ENCODE results near the gene RASGRF2.

RASGRF2 gene

DNA sequence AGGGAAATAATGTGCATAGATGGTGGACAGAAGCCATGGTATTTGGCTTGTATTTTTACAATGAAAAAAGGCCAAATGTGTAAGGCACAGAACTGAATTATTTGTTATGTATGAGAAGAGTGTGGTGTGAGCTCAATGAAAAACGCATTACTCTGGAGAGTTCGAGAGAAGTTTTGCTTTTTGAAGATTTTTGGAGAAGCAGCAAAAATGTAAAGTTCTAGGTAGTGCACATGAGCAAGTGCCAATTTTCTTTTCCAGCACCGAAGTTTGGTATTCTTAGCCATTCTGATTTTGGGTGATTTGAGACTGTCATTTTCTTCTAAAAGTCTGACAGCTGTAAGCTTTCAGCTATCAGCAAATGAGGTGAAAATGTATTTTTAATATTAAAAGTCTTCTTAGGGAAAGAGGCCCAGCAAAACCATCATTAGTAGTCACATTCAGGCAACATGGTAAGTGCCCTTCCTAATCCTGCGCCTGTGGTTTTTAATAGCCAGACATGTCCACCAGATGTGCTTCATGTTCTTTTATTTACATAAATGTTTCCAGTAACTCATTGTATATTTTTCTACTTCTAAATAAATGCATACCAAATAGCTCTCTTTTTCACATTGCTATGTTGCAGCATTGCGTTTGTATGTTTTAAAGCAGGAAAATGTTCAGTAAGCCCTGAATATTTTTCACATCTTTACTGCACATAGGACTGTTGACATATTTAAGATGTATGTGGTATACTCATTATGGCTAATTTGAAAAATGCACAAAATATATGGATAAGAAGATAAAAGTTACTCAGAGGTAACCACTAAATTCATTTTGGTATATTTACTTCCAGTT is 50.4 kb downstream of the RASGRF2 start:
- no peak overlapping the region for H3K4me2 ChIP-seq (ENCODE audit: low read depth, low read length, poor library complexity, severe bottlenecking)
- H3K9me3 ChIP-seq (ENCODE audit: insufficient read depth, low read depth, low read length), result no peaks in the 10 kb centered on the region

DNA sequence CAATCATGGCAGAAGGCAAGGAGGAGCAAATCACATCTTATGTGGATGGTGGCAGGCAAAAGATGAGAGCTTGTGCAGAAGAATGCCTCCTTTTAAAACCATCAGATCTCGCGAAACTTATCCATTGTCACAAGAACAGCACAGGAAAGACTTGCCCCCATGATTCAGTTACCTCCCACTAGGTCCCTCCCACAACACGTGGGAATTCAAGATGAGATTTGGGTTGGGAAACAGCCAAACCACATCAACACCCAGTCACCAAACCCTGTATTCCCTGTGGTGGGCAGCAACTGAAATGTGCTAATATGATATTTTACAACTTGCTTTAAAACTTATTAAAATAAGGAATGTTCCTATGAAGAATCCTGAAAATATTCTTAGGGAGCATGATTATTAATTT is 54.2 kb downstream of the RASGRF2 start:
- Histone ChIP-seq H3K36me3 (ENCODE audit: insufficient read depth, low read length) (no peaks in the 10 kb centered on the region), H3K9me3 (ENCODE audit: insufficient read depth, low read depth, low read length) (no peaks in the 10 kb centered on the region), H3K27me3 (ENCODE audit: insufficient read depth, low read length, poor library complexity, severe bottlenecking) (no peaks in the 10 kb centered on the region), H3K9me2 (replicated peaks; ENCODE audit: low read depth, low read length) (no peaks in the 10 kb centered on the region), H3K9ac (ENCODE audit: low read depth, low read length, poor library complexity, severe bottlenecking) (no peak overlapping the region), H3K4me2 (ENCODE audit: low read depth, low read length, poor library complexity, severe bottlenecking) (no peak overlapping the region), H3K4me1 (ENCODE audit: insufficient read depth, low read length, poor library complexity, severe bottlenecking) (no peaks in the 10 kb centered on the region), H3K79me2 (ENCODE audit: insufficient read depth, low read length) (no peaks in the 10 kb centered on the region), H4K20me1 (ENCODE audit: insufficient read depth, low read length, poor library complexity, severe bottlenecking) (no peaks in the 10 kb centered on the region), H3F3A (ENCODE audit: low read depth) (no peaks in the 10 kb centered on the region), H3K4me3 (ENCODE audit: low read length, poor library complexity, severe bottlenecking) (no peak overlapping the region), H2AFZ (ENCODE audit: low read length) (no peak overlapping the region)
- no peak for TF ChIP-seq EZH2phosphoT487 (IDR thresholded peaks at IDR 0.05; ENCODE audit: borderline replicate concordance)
- TF ChIP-seq, protein P1, sequence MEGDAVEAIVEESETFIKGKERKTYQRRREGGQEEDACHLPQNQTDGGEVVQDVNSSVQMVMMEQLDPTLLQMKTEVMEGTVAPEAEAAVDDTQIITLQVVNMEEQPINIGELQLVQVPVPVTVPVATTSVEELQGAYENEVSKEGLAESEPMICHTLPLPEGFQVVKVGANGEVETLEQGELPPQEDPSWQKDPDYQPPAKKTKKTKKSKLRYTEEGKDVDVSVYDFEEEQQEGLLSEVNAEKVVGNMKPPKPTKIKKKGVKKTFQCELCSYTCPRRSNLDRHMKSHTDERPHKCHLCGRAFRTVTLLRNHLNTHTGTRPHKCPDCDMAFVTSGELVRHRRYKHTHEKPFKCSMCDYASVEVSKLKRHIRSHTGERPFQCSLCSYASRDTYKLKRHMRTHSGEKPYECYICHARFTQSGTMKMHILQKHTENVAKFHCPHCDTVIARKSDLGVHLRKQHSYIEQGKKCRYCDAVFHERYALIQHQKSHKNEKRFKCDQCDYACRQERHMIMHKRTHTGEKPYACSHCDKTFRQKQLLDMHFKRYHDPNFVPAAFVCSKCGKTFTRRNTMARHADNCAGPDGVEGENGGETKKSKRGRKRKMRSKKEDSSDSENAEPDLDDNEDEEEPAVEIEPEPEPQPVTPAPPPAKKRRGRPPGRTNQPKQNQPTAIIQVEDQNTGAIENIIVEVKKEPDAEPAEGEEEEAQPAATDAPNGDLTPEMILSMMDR (conservative IDR thresholded peaks at IDR 0.05; ENCODE audit: low read length), result no peak

More for the DNA sequence above, 50.4 kb downstream of the RASGRF2 start:
- peaks cover 24% of the 10 kb centered on the region for H3K4me1 ChIP-seq (ENCODE audit: insufficient read depth, low read length, poor library complexity, severe bottlenecking)
- no peaks in the 10 kb centered on the region for H3K9me2 ChIP-seq (replicated peaks; ENCODE audit: low read depth, low read length)
- H2AFZ ChIP-seq (ENCODE audit: low read length), result no peak overlapping the region
- no peaks in the 10 kb centered on the region for H3F3A ChIP-seq (ENCODE audit: low read depth)
- no peak overlapping the region for H3K4me3 ChIP-seq (ENCODE audit: low read length, poor library complexity, severe bottlenecking)
- H3K9ac ChIP-seq (ENCODE audit: low read depth, low read length, poor library complexity, severe bottlenecking), result no peak overlapping the region
- no peaks in the 10 kb centered on the region for H3K79me2 ChIP-seq (ENCODE audit: insufficient read depth, low read length)
- no peaks in the 10 kb centered on the region for H3K27me3 ChIP-seq (ENCODE audit: insufficient read depth, low read length, poor library complexity, severe bottlenecking)
- H4K20me1 ChIP-seq (ENCODE audit: insufficient read depth, low read length, poor library complexity, severe bottlenecking), result no peaks in the 10 kb centered on the region
- no peaks in the 10 kb centered on the region for H3K36me3 ChIP-seq (ENCODE audit: insufficient read depth, low read length)
- TF ChIP-seq EZH2phosphoT487 (IDR thresholded peaks at IDR 0.05; ENCODE audit: borderline replicate concordance), result no peak
- TF ChIP-seq, protein P1 (conservative IDR thresholded peaks at IDR 0.05; ENCODE audit: low read length), result no peak

DNA sequence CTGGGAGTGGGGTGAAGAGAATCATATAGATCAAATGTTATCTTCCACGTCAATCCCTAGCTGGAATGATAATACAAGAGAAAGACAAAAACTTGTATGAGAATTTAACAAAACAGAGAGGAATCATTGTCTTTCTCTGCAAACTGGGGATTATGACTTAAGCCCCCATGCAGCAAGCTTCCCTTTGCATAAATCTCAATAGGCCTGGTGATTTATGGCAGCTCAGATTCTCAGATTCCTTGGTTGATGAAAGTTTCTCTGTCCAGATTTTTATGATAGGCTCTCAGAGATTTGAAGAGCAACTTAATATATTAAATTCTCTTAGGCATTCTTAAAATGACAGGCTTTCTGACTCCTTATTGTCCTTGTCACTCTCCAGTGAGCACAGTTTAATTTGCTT is 56.0 kb downstream of the RASGRF2 start:
- Histone ChIP-seq H3K4me3 (ENCODE audit: low read length, poor library complexity, severe bottlenecking) (no peak overlapping the region), H3K36me3 (ENCODE audit: insufficient read depth, low read length) (no peaks in the 10 kb centered on the region), H3K79me2 (ENCODE audit: insufficient read depth, low read length) (no peaks in the 10 kb centered on the region), H4K20me1 (ENCODE audit: insufficient read depth, low read length, poor library complexity, severe bottlenecking) (no peaks in the 10 kb centered on the region), H3K27me3 (ENCODE audit: insufficient read depth, low read length, poor library complexity, severe bottlenecking) (no peaks in the 10 kb centered on the region), H3K9me2 (replicated peaks; ENCODE audit: low read depth, low read length) (no peaks in the 10 kb centered on the region), H2AFZ (ENCODE audit: low read length) (no peak overlapping the region), H3K9ac (ENCODE audit: low read depth, low read length, poor library complexity, severe bottlenecking) (no peak overlapping the region), H3F3A (ENCODE audit: low read depth) (no peaks in the 10 kb centered on the region), H3K4me2 (ENCODE audit: low read depth, low read length, poor library complexity, severe bottlenecking) (no peak overlapping the region), H3K4me1 (ENCODE audit: insufficient read depth, low read length, poor library complexity, severe bottlenecking) (no peaks in the 10 kb centered on the region), H3K9me3 (ENCODE audit: insufficient read depth, low read depth, low read length) (no peaks in the 10 kb centered on the region)
- TF ChIP-seq, protein P1 (conservative IDR thresholded peaks at IDR 0.05; ENCODE audit: low read length), result no peak
- no peak for TF ChIP-seq EZH2phosphoT487 (IDR thresholded peaks at IDR 0.05; ENCODE audit: borderline replicate concordance)

All from Loucy (cell line).